Ectodermal cell (in vitro differentiated cells): ENCODE results near the gene KCNQ1.

Experiments
- H3K27ac ChIP-seq: 2 replicates; pipeline ENCODE4 v1.7.0; 2013; ENCODE audit warnings: mild to moderate bottlenecking, low read depth, low read length; ENCODE audit not compliant: insufficient read depth, poor library complexity, severe bottlenecking
- H3K27me3 ChIP-seq: 2 replicates; pipeline ENCODE4 v1.7.0; 2013; ENCODE audit warnings: mild to moderate bottlenecking, low read length; ENCODE audit not compliant: insufficient read depth, control insufficient read depth, poor library complexity, severe bottlenecking
- H3K36me3 ChIP-seq: one replicate; pipeline ENCODE4 v1.7.0; 2013; ENCODE audit warnings: low read length; ENCODE audit not compliant: control insufficient read depth, insufficient read depth
- H3K4me1 ChIP-seq: one replicate; pipeline ENCODE4 v1.7.0; 2013; ENCODE audit warnings: low read length; ENCODE audit not compliant: control insufficient read depth, insufficient read depth
- H3K4me3 ChIP-seq: 2 replicates; pipeline ENCODE4 v1.7.0; 2013; ENCODE audit warnings: low read depth, low read length, control low read depth; ENCODE audit not compliant: insufficient read depth
- H3K9me3 ChIP-seq: 2 replicates; pipeline ENCODE4 v1.7.0; 2013; ENCODE audit warnings: mild to moderate bottlenecking, low read length, moderate library complexity; ENCODE audit not compliant: control insufficient read depth
- WGBS, 2 experiments: methylation state at CpG; one replicate each; pipeline ENCODE4 v1.1.7; 2013; ENCODE audit warnings: missing lambda C conversion rate in 2 of 2; 5-methylcytosine and 5-hydroxymethylcytosine counted together

The KCNQ1 gene

GRCh38 chr11:2519862-2520735, 75.3 kb downstream of the KCNQ1 start:
- Histone ChIP-seq H3K4me1 (peaks cover 6% of the 10 kb centered on the region), H3K27ac (no peak overlapping the region), H3K9me3 (no peaks in the 10 kb centered on the region), H3K27me3 (no peaks in the 10 kb centered on the region), H3K36me3 (no peaks in the 10 kb centered on the region), H3K4me3 (no peak overlapping the region)
- 86 to 90% methylated on average over 24 of the region's 24 CpGs for WGBS, 2 experiments

- no peak overlapping the region for H3K27ac ChIP-seq
- H3K4me3 ChIP-seq = no peak overlapping the region
- H3K4me1 ChIP-seq = peaks cover 6% of the 10 kb centered on the region
- H3K27me3 ChIP-seq = no peaks in the 10 kb centered on the region
- no peaks in the 10 kb centered on the region for H3K36me3 ChIP-seq
- no peaks in the 10 kb centered on the region for H3K9me3 ChIP-seq
- WGBS, 2 experiments = 83 to 84% methylated on average over 7 of the region's 7 CpGs
Measured at GRCh38 chr11:2520736-2521035, 75.9 kb downstream of the KCNQ1 start.

GRCh38 chr11:2521081-2521732, 76.4 kb downstream of the KCNQ1 start:
- H3K36me3 ChIP-seq = no peaks in the 10 kb centered on the region
- H3K9me3 ChIP-seq = no peaks in the 10 kb centered on the region
- 92 to 93% methylated on average over 26 of the region's 26 CpGs for WGBS, 2 experiments
- no peak overlapping the region for H3K27ac ChIP-seq
- H3K27me3 ChIP-seq = no peaks in the 10 kb centered on the region
- H3K4me3 ChIP-seq = no peak overlapping the region
- peaks cover 6% of the 10 kb centered on the region for H3K4me1 ChIP-seq

GRCh38 chr11:2521733-2522630, 77.2 kb downstream of the KCNQ1 start:
- no peak overlapping the region for H3K27ac ChIP-seq
- 94% methylated on average over 35 of the region's 35 CpGs for WGBS, 2 experiments
- H3K27me3 ChIP-seq = no peaks in the 10 kb centered on the region
- H3K36me3 ChIP-seq = no peaks in the 10 kb centered on the region
- no peaks in the 10 kb centered on the region for H3K9me3 ChIP-seq
- peaks cover 6% of the 10 kb centered on the region for H3K4me1 ChIP-seq
- no peak overlapping the region for H3K4me3 ChIP-seq

- no peaks in the 10 kb centered on the region for H3K36me3 ChIP-seq
- peaks cover 6% of the 10 kb centered on the region for H3K4me1 ChIP-seq
- no peaks in the 10 kb centered on the region for H3K9me3 ChIP-seq
- no peak overlapping the region for H3K27ac ChIP-seq
- H3K4me3 ChIP-seq = no peak overlapping the region
- no peaks in the 10 kb centered on the region for H3K27me3 ChIP-seq
- WGBS, 2 experiments = 90 to 92% methylated on average over 17 of the region's 17 CpGs
Measured at GRCh38 chr11:2522631-2523255, 77.9 kb downstream of the KCNQ1 start.

- Histone ChIP-seq H3K9me3 (no peaks in the 10 kb centered on the region), H3K27me3 (no peaks in the 10 kb centered on the region), H3K27ac (no peak overlapping the region), H3K4me1 (peaks cover 6% of the 10 kb centered on the region), H3K4me3 (no peak overlapping the region), H3K36me3 (no peaks in the 10 kb centered on the region)
- 89% methylated on average over 18 of the region's 18 CpGs for WGBS, 2 experiments
Measured at GRCh38 chr11:2523821-2524391, 79.1 kb downstream of the KCNQ1 start.

GRCh38 chr11:2524446-2525165, 79.8 kb downstream of the KCNQ1 start:
- 87 to 90% methylated on average over 15 of the region's 15 CpGs for WGBS, 2 experiments
- Histone ChIP-seq H3K4me1 (peaks cover 6% of the 10 kb centered on the region), H3K27me3 (no peaks in the 10 kb centered on the region), H3K27ac (no peak overlapping the region), H3K4me3 (no peak overlapping the region), H3K9me3 (no peaks in the 10 kb centered on the region), H3K36me3 (no peaks in the 10 kb centered on the region)

- H3K9me3 ChIP-seq = no peaks in the 10 kb centered on the region
- 86 to 87% methylated on average over 17 of the region's 17 CpGs for WGBS, 2 experiments
- no peak overlapping the region for H3K4me3 ChIP-seq
- peaks cover 4% of the 10 kb centered on the region for H3K4me1 ChIP-seq
- H3K27ac ChIP-seq = no peak overlapping the region
- H3K36me3 ChIP-seq = no peaks in the 10 kb centered on the region
- H3K27me3 ChIP-seq = no peaks in the 10 kb centered on the region
Measured at GRCh38 chr11:2525166-2525861, 80.5 kb downstream of the KCNQ1 start.
